Measurements from ENCODE around the gene HABP4.

GRCh38 chr9:96449523-96449844 lies 485 bp upstream of the HABP4 start:
- no peak for TF ChIP-seq CTCF (conservative IDR thresholded peaks at IDR 0.05; ENCODE audit: low read depth, low read length)
- TF ChIP-seq BHLHE40 (IDR thresholded peaks at IDR 0.05; ENCODE audit: low read depth, low read length) = no peak
- no peak for TF ChIP-seq SMC3 (IDR thresholded peaks at IDR 0.05; ENCODE audit: low read depth, low read length)
- no peak for TF ChIP-seq POLR2A (IDR thresholded peaks at IDR 0.05; ENCODE audit: low read depth, low read length)
- no peak for TF ChIP-seq RCOR1 (IDR thresholded peaks at IDR 0.05; ENCODE audit: insufficient replicate concordance, low read length)
- TF ChIP-seq CHD1 (IDR thresholded peaks at IDR 0.05; ENCODE audit: low read depth, low read length) = no peak
- TF ChIP-seq MXI1 (IDR thresholded peaks at IDR 0.05; ENCODE audit: borderline replicate concordance, low read depth, low read length) = no peak
